GM19455 (cell line): Measurements from ENCODE around the gene KRTAP5-5.
"Not testable (repeated sequence)": the region's sequence is repeated elsewhere in the genome, so short reads cannot be mapped to it uniquely, and the experiment has no call there.

Source experiments
- ATAC-seq: cut with Tn5 transposase; IDR thresholded peaks from one replicate; pipeline ENCODE4 v1.9.1; 2021; ENCODE audit not compliant: unreplicated experiment

Gene KRTAP5-5

GRCh38 chr11:1605923-1606322 is 23.7 kb upstream of the KRTAP5-5 start:
- not testable (repeated sequence) for ATAC-seq

GRCh38 chr11:1607156-1607845 is 22.3 kb upstream of the KRTAP5-5 start:
- not testable (repeated sequence) for ATAC-seq

GRCh38 chr11:1607901-1608300 is 21.7 kb upstream of the KRTAP5-5 start:
- not testable (repeated sequence) for ATAC-seq

- no peak for ATAC-seq
Observed at GRCh38 chr11:1608363-1608762, 21.2 kb upstream of the KRTAP5-5 start, which contains the start of gene KRTAP5-3. Gene KRTAP5-3, minus strand, starts transcription at chr11:1608463. Its CDS starts 78 bp downstream, at chr11:1608385.

- ATAC-seq, result no peak
Observed at GRCh38 chr11:1618231-1618630, 11.3 kb upstream of the KRTAP5-5 start.

GRCh38 chr11:1619449-1619848 is 10.1 kb upstream of the KRTAP5-5 start:
- no peak for ATAC-seq

GRCh38 chr11:1622086-1622485 is 7.5 kb upstream of the KRTAP5-5 start, which contains the start of gene KRTAP5-4:
Gene KRTAP5-4, minus strand, starts transcription at chr11:1622138. Its CDS starts 45 bp downstream, at chr11:1622093.
- ATAC-seq, result no peak

- no peak for ATAC-seq
Observed at GRCh38 chr11:1623716-1624115, 5.9 kb upstream of the KRTAP5-5 start.

- ATAC-seq, result no peak
Observed at GRCh38 chr11:1624621-1625020, 5.0 kb upstream of the KRTAP5-5 start.

GRCh38 chr11:1625541-1625940 is 4.0 kb upstream of the KRTAP5-5 start:
- ATAC-seq, result no peak

- no peak for ATAC-seq
Observed at GRCh38 chr11:1628506-1629325, 859 bp upstream of the KRTAP5-5 start.

GRCh38 chr11:1630271-1630670 is 696 bp downstream of the KRTAP5-5 start:
- ATAC-seq, result no peak

GRCh38 chr11:1631066-1631568 is 1.5 kb downstream of the KRTAP5-5 start:
- ATAC-seq, result no peak

GRCh38 chr11:1632053-1632714 is 2.6 kb downstream of the KRTAP5-5 start:
- ATAC-seq, result no peak

- no peak for ATAC-seq
Observed at GRCh38 chr11:1633864-1634263, 4.3 kb downstream of the KRTAP5-5 start.

- ATAC-seq, result no peak
Observed at GRCh38 chr11:1636291-1636950, 6.8 kb downstream of the KRTAP5-5 start.

- no peak for ATAC-seq
Observed at GRCh38 chr11:1637628-1638027, 8.1 kb downstream of the KRTAP5-5 start.

- ATAC-seq, result no peak
Observed at GRCh38 chr11:1638344-1638743, 8.8 kb downstream of the KRTAP5-5 start.

GRCh38 chr11:1639102-1639620 is 9.6 kb downstream of the KRTAP5-5 start:
- no peak for ATAC-seq

GRCh38 chr11:1639666-1640065 is 10.1 kb downstream of the KRTAP5-5 start:
- ATAC-seq, result no peak
